Hepatocyte (in vitro differentiated cells): Measurements from ENCODE around the gene ZNF888. TPM values are rescaled to one million over a fixed set of nuclear protein-coding genes. Genes with fewer than 3 reads are reported as not detected.
"Not testable (repeated sequence)": the region's sequence is repeated elsewhere in the genome, so short reads cannot be mapped to it uniquely, and the experiment has no call there.

ENCODE experiments used
- DNase-seq: peaks from one replicate; pipeline ENCODE4 v3.0.0-alpha.2; 2016; ENCODE audit warnings: low spot score
- H2AFZ ChIP-seq: fragments of 200-600 bp; sonication (generic); 2 replicates; pipeline ENCODE4 v1.6.0; 2016; ENCODE audit warnings: antibody characterized with exemption, mild to moderate bottlenecking
- H3K27ac ChIP-seq: fragments of 200-600 bp; sonication (generic); 2 replicates; pipeline ENCODE4 v1.5.1; 2016; ENCODE audit warnings: mild to moderate bottlenecking
- H3K27me3 ChIP-seq: fragments of 200-600 bp; sonication (generic); 2 replicates; pipeline ENCODE4 v1.6.1; 2016
- H3K36me3 ChIP-seq: fragments of 200-600 bp; sonication (generic); replicated peaks from 2 replicates; pipeline ENCODE4 v1.5.1; 2016; ENCODE audit warnings: low read depth; ENCODE audit not compliant: insufficient read depth
- H3K4me1 ChIP-seq: fragments of 200-600 bp; sonication (generic); 2 replicates; pipeline ENCODE4 v1.5.1; 2016; ENCODE audit warnings: mild to moderate bottlenecking, moderate library complexity; ENCODE audit not compliant: insufficient read depth
- H3K4me2 ChIP-seq: fragments of 200-600 bp; sonication (generic); 2 replicates; pipeline ENCODE4 v1.6.0; 2016
- H3K4me3 ChIP-seq: fragments of 200-600 bp; sonication (generic); 2 replicates; pipeline ENCODE4 v1.5.1; 2016; ENCODE audit warnings: mild to moderate bottlenecking
- H3K79me2 ChIP-seq: fragments of 200-600 bp; sonication (generic); 2 replicates; pipeline ENCODE4 v1.6.0; 2017; ENCODE audit warnings: mild to moderate bottlenecking
- H3K9me2 ChIP-seq: fragments of 200-600 bp; sonication (generic); replicated peaks from 2 replicates; pipeline ENCODE4 v1.6.0; 2017; ENCODE audit warnings: mild to moderate bottlenecking; ENCODE audit not compliant: insufficient read depth
- H3K9me3 ChIP-seq: fragments of 200-600 bp; sonication (generic); 2 replicates; pipeline ENCODE4 v1.5.1; 2016; ENCODE audit warnings: low read depth, mild to moderate bottlenecking
- H4K20me1 ChIP-seq: fragments of 200-600 bp; sonication (generic); 2 replicates; pipeline ENCODE4 v1.6.0; 2016; ENCODE audit warnings: mild to moderate bottlenecking; ENCODE audit not compliant: insufficient read depth, poor library complexity, severe bottlenecking
- EZH2 ChIP-seq: fragments of 200-600 bp; sonication (generic); IDR thresholded peaks from 2 replicates; pipeline ENCODE4 v1.6.1; 2016; ENCODE audit warnings: antibody characterized with exemption, mild to moderate bottlenecking, borderline replicate concordance
- EZH2phosphoT487 ChIP-seq: fragments of 200-600 bp; sonication (generic); IDR thresholded peaks from one replicate; pipeline ENCODE4 v1.6.1; 2018; ENCODE audit warnings: antibody characterized with exemption, mild to moderate bottlenecking, low read depth, moderate library complexity; ENCODE audit not compliant: unreplicated experiment, severe bottlenecking
- WGBS: methylation state at CpG from one replicate; pipeline ENCODE4 v1.1.6; 2016; ENCODE audit warnings: low lambda C conversion rate; ENCODE audit errors: missing lambda C conversion rate; 5-methylcytosine and 5-hydroxymethylcytosine counted together
- polyA plus RNA-seq: library from polyadenylated mRNA; unstranded; fragments of >200 nt; fragmentation: Nextera tagmentation; extraction: Ambion mirVana; gene quantifications from 2 replicates; pipeline ENCODE4 v1.2.1, GENCODE V29; 2016
- total RNA-seq: library from RNA; depleted of rRNA; stranded (reverse); fragments of >200 nt; gene quantifications from 2 replicates; pipeline ENCODE4 v1.2.3, GENCODE V29; 2014
- TF ChIP-seq, protein P1 (sequence below): fragments of 200-600 bp; sonication (generic); IDR thresholded peaks from 2 replicates; pipeline ENCODE4 v1.5.1; 2016; ENCODE audit warnings: antibody characterized with exemption, mild to moderate bottlenecking; ENCODE audit not compliant: poor library complexity

Gene ZNF888
- total and polyA plus RNA-seq, 2 experiments from 2014 or later: 4.8 to 9.3 TPM

DNA sequence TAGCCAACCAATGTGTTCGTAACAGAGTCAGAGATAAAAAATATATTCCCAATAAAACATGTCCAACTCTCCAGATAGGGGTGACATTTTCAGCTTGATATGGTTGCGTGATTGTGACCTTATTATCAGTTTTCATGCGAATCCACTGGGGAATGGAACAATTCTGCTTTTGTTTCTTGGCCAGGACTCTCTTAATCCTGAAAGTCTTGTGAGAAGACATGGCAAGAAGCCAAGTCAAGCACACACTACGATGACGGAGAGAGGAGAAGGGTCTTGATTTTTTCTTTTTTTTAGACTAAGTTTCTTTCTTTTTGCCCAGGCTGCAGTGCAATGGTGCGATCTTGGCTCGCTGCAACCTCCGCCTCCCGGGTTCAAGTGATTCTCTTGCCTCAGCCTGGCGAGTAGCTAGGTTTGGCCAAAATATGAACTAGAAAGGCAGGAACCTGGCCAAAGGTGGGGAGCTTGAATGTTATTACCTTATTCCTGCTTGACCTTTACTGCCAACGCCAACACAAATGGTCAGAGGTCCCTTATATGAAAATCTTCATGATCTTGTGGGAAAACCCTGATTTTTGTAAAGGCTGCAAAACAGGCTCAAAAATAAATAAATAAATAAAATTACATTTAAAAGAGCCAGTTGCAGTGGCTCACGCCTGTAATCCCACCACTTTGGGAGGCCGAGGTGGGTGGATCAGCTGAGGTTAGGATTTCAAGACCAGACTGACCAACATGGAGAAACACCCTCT, 25.0 kb upstream of the ZNF888 start:
- H3K9me3 ChIP-seq: peaks cover 48% of the 10 kb centered on the region
- H3K27ac ChIP-seq: no peak overlapping the region
- DNase-seq: no peak
- H3K4me2 ChIP-seq: no peak overlapping the region
- peaks cover 34% of the 10 kb centered on the region for H3K36me3 ChIP-seq
- no peaks in the 10 kb centered on the region for H3K79me2 ChIP-seq
- no peaks in the 10 kb centered on the region for H3K9me2 ChIP-seq
- TF ChIP-seq, protein P1, sequence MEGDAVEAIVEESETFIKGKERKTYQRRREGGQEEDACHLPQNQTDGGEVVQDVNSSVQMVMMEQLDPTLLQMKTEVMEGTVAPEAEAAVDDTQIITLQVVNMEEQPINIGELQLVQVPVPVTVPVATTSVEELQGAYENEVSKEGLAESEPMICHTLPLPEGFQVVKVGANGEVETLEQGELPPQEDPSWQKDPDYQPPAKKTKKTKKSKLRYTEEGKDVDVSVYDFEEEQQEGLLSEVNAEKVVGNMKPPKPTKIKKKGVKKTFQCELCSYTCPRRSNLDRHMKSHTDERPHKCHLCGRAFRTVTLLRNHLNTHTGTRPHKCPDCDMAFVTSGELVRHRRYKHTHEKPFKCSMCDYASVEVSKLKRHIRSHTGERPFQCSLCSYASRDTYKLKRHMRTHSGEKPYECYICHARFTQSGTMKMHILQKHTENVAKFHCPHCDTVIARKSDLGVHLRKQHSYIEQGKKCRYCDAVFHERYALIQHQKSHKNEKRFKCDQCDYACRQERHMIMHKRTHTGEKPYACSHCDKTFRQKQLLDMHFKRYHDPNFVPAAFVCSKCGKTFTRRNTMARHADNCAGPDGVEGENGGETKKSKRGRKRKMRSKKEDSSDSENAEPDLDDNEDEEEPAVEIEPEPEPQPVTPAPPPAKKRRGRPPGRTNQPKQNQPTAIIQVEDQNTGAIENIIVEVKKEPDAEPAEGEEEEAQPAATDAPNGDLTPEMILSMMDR: no peak
- TF ChIP-seq EZH2 (no peak), EZH2phosphoT487 (no peak)
- H4K20me1 ChIP-seq: no peaks in the 10 kb centered on the region
- no peak overlapping the region for H2AFZ ChIP-seq
- WGBS: 97% methylated on average over 13 of the region's 13 CpGs
- H3K4me1 ChIP-seq: peaks cover 2% of the 10 kb centered on the region
- H3K27me3 ChIP-seq: no peaks in the 10 kb centered on the region
- H3K4me3 ChIP-seq: no peak overlapping the region

DNA sequence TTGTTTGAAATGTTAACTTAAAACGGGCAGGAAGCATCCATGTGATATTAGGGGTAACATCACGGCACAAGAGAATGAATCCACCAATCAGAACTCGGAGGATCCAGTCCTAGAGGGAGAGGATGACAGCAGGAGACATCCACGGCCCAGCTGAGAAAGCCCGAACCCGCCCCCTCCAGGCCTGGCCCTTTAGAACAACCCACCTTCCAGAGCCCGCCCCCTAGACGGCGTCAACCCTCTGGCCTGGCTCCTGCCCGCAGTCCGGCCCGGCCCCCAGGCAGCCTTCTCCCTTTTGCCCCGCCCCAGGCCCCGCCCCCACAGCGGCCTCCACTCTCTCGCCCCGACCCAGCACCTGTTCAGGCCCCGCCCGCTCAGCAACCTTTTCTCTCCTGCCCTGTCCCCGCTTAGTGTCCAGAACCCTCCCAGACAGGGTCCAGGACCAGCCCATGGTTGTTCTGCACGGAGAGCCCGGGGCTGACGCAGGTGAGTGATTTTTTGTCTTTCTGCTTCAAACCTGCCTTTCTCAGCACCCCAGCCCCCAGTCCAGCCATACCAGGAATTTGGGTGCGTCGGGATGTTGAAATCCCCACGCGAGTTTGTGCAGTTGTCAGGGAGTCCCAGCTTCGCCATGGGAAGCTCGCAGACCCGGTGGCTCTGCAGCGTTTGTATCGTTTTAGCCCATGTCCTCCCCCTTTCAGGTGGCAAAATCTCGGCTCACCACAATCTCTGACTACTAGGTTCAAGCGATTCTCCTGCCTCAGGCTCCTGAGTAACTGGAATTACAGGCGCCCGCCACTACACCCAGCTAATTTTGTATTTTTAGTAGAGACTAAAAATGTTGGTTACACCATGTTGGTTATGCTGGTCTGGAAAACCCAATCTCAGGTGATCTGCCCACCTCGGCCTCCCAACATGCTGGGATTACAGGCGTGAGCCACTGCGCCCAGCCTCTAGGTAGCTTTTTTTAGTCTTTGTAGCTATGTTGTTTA, 23.4 kb upstream of the ZNF888 start:
- Histone ChIP-seq H3K36me3 (peaks cover 22% of the 10 kb centered on the region), H2AFZ (no peak overlapping the region), H3K9me3 (peaks cover 37% of the 10 kb centered on the region), H3K4me2 (peak overlapping the region; percentile 67), H3K79me2 (no peaks in the 10 kb centered on the region), H4K20me1 (no peaks in the 10 kb centered on the region), H3K4me3 (no peak overlapping the region), H3K4me1 (peaks cover 4% of the 10 kb centered on the region), H3K9me2 (no peaks in the 10 kb centered on the region), H3K27ac (peak overlapping the region; percentile 89), H3K27me3 (no peaks in the 10 kb centered on the region)
- TF ChIP-seq, protein P1: no peak
- TF ChIP-seq EZH2phosphoT487 (no peak), EZH2 (no peak)
- WGBS: 58% methylated on average over 28 of the region's 39 CpGs
- peak; percentile 78 for DNase-seq

DNA sequence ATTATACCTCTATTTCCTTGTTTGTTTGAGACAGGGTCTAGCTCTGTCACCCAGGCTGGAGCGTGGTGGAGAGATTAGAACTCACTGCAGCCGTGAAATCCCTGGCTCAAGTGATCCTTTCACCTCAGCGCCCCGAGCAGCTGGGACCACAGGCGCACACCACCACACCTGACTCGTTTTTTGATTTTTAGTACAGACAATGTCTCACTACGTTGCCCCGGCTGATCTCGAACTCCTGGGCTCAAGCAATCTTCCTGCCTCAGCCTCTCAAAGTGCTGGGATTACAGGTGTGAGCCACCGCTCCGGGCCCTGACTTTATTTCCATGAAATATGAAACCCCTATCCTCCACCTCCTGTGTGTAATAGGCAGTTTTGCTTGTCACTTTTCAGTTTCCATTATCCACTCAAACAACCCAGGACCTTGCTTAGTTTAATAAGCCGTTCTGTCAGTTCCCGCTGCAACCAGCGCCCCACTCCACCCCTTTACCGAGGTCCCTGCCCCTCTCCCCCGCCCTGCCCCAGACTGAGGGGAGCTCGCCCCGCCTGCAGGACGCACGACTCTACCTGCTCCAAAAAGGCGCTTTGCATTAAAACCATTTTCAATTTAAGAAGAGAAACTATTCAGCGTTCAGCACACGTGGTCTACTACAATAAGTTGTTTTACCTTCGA, 22.6 kb upstream of the ZNF888 start:
- Histone ChIP-seq H2AFZ (no peak overlapping the region), H3K79me2 (peaks cover 8% of the 10 kb centered on the region), H3K9me3 (peaks cover 28% of the 10 kb centered on the region), H3K9me2 (no peaks in the 10 kb centered on the region), H4K20me1 (no peaks in the 10 kb centered on the region), H3K4me1 (peaks cover 4% of the 10 kb centered on the region), H3K27ac (peak overlapping the region; percentile 89), H3K36me3 (peaks cover 14% of the 10 kb centered on the region), H3K27me3 (no peaks in the 10 kb centered on the region), H3K4me2 (peak overlapping the region; percentile 67), H3K4me3 (no peak overlapping the region)
- WGBS: 63% methylated on average over 24 of the region's 24 CpGs
- TF ChIP-seq EZH2phosphoT487: no peak
- DNase-seq: no peak

DNA sequence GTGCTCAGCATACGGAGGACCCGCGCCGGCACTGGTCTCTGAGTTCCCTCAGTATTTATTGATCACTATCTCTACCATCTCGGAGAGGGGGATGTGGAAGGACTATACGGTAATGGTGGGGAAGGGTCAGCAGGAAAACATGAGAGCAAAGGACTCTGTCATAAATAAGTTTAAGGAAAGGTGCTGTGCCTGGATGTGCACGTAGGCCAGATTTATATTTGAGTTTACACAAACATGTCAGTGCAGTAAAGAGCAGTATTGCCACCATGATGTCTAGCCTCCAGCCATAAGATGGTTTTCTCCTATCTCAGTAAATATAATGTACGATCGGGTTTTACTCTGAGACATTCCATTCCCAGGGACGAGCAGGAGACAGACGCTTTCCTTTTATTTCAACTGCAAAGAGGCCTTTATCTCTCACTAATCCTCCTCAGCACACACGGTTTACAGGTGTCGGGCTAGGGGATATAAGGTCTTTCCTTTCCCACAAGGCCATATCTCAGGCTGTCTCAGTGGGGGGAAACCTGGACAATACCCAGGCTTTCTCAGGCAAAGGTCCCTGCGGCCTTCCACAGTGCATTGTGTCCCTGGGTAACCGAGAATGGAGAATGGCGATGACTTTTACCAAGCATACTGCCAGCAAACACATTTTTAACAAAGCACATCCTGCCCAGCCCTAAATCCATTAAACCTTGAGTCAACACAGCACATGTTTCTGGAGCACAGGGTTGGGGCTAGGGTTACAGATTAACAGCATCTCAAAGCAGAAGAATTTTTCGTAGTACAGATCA, 21.7 kb upstream of the ZNF888 start:
- not testable (repeated sequence) for H2AFZ ChIP-seq, H3K36me3 ChIP-seq, H3K4me1 ChIP-seq, H3K27me3 ChIP-seq, H3K9me2 ChIP-seq, H4K20me1 ChIP-seq, H3K4me3 ChIP-seq
- Histone ChIP-seq H3K9me3 (peaks cover 19% of the 10 kb centered on the region), H3K4me2 (peak overlapping the region; percentile 67), H3K79me2 (peaks cover 17% of the 10 kb centered on the region), H3K27ac (peak overlapping the region; percentile 89)
- WGBS: 37% methylated on average over 17 of the region's 17 CpGs
- DNase-seq: peak; percentile 32
